HG03159 (cell line): ENCODE data around the gene LONP1.

Experiments used
- ATAC-seq: cut with Tn5 transposase; IDR thresholded peaks from one replicate; pipeline ENCODE4 v1.9.1; 2021; ENCODE audit warnings: mild to moderate bottlenecking, moderate library complexity; ENCODE audit not compliant: unreplicated experiment

Gene LONP1

DNA sequence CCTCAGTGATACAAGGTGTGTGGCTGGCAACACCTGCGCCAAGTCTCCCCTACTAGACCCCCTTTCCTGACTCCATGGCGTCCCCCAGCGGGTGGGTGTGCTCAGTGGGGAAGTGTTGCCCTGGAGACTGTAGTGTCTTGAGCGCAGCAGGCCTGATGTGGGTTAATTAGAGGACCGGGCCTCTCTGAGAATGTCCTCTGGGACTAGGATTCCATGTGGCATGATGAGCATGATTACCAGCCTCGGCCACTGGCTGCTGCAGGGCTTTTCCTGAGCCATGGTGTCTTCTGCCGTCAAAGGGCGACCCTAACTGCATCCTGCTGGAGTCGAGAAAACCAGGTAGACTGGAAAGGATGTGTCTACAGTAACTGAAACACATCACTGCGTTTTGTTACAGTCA, 67.7 kb downstream of the LONP1 start:
- ATAC-seq, result no peak

GRCh38 chr19:5651361-5651760, 68.6 kb downstream of the LONP1 start:
- ATAC-seq, result no peak

DNA sequence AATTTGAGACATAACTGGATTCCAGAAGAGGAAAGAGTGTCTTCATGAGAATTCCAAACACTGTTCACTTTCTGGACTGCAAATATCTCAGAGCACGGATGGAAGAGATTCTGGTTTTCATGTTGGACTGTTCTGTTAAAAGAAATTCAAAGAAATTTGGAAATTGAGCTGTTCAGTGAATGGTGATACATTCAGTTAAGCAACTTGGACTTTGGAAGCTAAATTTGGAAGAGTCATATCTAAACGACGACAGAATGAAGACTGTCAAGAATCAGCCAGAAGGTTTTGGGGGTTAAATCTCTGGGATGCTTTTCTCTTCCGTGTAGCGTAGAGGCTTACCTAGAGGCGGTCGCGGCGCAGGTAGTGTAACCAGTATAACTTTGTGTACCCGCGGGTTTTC, 71.5 kb downstream of the LONP1 start:
- no peak for ATAC-seq

DNA sequence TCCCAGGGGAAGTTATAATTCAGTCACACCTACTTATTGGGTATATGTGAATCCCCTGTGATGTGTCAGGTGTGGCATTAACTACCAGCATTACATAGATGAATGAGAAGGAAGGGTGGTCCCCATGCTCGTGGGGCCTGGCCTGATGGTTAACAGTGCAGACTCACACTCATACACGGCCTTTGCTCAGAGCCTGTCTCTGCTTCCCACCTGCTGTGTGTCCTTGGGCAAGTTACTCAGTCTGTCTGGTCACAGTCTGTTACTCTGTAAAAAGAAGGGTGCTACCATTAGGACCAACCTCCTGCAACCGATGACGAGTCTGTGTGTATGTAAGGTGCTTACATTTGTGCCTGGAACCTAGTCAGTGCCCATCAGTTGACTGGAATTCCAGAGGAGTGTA, 73.2 kb downstream of the LONP1 start:
- ATAC-seq, result no peak

DNA sequence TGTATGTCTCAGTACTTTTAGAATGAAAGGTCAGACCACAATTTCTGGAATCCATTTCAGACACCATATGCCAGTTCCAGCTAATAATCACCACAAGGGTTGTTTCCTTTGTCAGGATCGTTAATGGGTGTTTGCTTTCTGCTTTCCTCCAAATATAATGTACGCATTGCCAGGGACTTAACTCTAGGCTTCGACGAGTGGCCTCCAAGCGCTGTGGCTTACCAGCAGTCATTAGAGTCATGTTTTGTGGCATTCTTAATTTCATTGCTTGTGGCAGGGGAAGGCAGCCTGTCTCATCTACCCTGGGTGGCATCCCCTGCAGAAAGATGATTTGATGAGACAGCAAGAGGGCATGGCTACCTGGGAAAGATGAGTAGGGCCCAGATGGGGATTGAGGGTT, 74.5 kb downstream of the LONP1 start:
- ATAC-seq, result no peak

GRCh38 chr19:5644037-5644436, 75.9 kb downstream of the LONP1 start:
- ATAC-seq, result no peak

DNA sequence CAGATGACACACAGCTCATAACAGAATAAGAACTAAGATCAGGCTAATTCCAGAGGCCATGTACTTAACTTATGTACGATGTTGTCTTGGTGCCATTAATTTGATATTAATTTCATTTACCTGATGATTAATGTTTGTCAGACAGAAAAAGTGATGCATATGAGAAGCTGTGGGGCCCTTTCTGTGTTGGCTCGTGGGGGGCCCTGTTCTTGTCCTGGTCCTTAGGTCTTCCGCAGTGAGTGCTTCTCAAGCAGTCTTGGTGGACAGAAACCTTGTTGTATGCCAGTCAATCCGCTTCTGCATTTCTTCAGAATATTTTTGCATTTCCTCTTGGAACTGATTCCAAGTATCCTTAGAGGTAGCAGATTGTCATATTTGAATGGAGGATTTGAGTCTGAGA, 76.9 kb downstream of the LONP1 start:
- ATAC-seq, result no peak

DNA sequence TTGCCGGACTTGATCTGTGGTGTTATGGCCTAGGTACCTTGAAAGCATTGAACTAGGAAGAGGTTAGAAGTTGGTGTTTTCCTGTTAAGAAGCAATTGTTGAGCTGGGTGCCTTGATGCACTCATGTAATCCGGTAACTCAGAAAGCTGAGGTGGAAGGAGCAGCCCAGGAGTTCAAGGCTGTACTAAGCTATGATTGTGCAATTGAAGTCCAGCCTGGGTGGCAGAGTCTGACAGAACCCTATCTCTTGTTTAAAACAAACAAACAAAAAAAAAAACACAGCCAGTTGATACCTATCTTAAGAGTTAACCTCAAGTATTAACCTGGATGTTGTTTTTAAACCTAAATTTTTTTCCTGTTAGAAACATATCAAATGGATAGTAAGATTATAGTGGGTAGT, 77.7 kb downstream of the LONP1 start:
- ATAC-seq, result no peak
